GM12878 (cell line): ENCODE data around the gene FAM193A. TPM values are rescaled to one million over a fixed set of nuclear protein-coding genes. Genes with fewer than 3 reads are reported as not detected.
"Not testable (repeated sequence)": the region's sequence is repeated elsewhere in the genome, so short reads cannot be mapped to it uniquely, and the experiment has no call there.

ENCODE experiments used
- ATAC-seq: fragments of 200-7000 bp; cut with Tn5 transposase; 3 replicates; pipeline ENCODE4 v1.9.1; 2020; ENCODE audit warnings: mild to moderate bottlenecking, moderate library complexity
- BruUV-seq: library from RNA; stranded (reverse); fragments of 400-500 nt; replicated peaks from 2 replicates; lab custom pipeline; 2021; lab: Mats Ljungman, UMichigan
- CTCF ChIA-PET: fragments of 300-600 bp; sonication (Branson Sonifier 250); formaldehyde crosslinking; extraction: SDS; loops from one replicate; lab custom pipeline; 2021; ENCODE audit warnings: inconsistent platforms; lab: Yijun Ruan, JAX
- POLR2A ChIA-PET: fragments of 350-600 bp; formaldehyde crosslinking; extraction: SDS; loops from one replicate; lab custom pipeline; 2021; ENCODE audit warnings: inconsistent platforms; lab: Charles Lee
- RAD21 ChIA-PET: fragments of 300-600 bp; sonication (Branson Sonifier 250); formaldehyde crosslinking; loops from one replicate; lab custom pipeline; 2023; ENCODE audit warnings: antibody characterized with exemption; ENCODE audit not compliant: unreplicated experiment; lab: Charles Lee
- SMC1A ChIA-PET: fragments of 300-600 bp; sonication (Branson Sonifier 250); formaldehyde crosslinking; loops from one replicate; lab custom pipeline; 2023; ENCODE audit not compliant: unreplicated experiment, uncharacterized antibody; lab: Charles Lee
- DNase-seq: peaks from one replicate; pipeline ENCODE4 v3.0.0-alpha.2; 2011; ENCODE audit warnings: low read depth, low spot score
- FAIRE-seq: peaks from 3 replicates; lab custom pipeline; 2011; peaks lifted over from hg19 to GRCh38; lab: Jason Lieb, UNC
- H2AFZ ChIP-seq: 2 replicates; pipeline ENCODE4 v1.6.0; 2011; ENCODE audit warnings: low read depth, low read length, control low read depth; ENCODE audit not compliant: control insufficient read depth
- H3K27ac ChIP-seq: 2 replicates; pipeline ENCODE4 v1.5.1; 2011; ENCODE audit warnings: control low read depth; ENCODE audit not compliant: control insufficient read depth, insufficient read depth
- H3K27me3 ChIP-seq, 2 experiments: replicated peaks in 1 of 2; 2 replicates each; pipeline versions ENCODE4 v1.6.0 to v1.6.1; 2011; ENCODE audit warnings: low read length in 1 of 2; ENCODE audit not compliant: control insufficient read depth in 2 of 2, insufficient read depth in 2 of 2
- H3K36me3 ChIP-seq, 2 experiments: 2 replicates each; pipeline ENCODE4 v1.5.1; 2011; ENCODE audit warnings: low read length in 1 of 2; ENCODE audit not compliant: control insufficient read depth in 2 of 2, insufficient read depth in 2 of 2
- H3K4me1 ChIP-seq: 2 replicates; pipeline ENCODE4 v1.6.1; 2011; ENCODE audit warnings: mild to moderate bottlenecking, low read length, moderate library complexity, mixed read lengths; ENCODE audit not compliant: control insufficient read depth, insufficient read depth
- H3K4me2 ChIP-seq: 2 replicates; pipeline ENCODE4 v1.6.0; 2011; ENCODE audit warnings: control low read depth; ENCODE audit not compliant: control insufficient read depth, insufficient read depth
- H3K4me3 ChIP-seq: fragments of 200-600 bp; sonication (generic); 2 replicates; pipeline ENCODE4 v1.5.1; 2016
- H3K79me2 ChIP-seq: 2 replicates; pipeline ENCODE4 v1.6.0; 2011; ENCODE audit warnings: low read length; ENCODE audit not compliant: control insufficient read depth, insufficient read depth
- H3K9ac ChIP-seq: 2 replicates; pipeline ENCODE4 v1.8.0; 2011; ENCODE audit warnings: low read length, control low read depth, mixed read lengths; ENCODE audit not compliant: control insufficient read depth, insufficient read depth
- H3K9me3 ChIP-seq: replicated peaks from 3 replicates; pipeline ENCODE4 v1.5.1; 2011; ENCODE audit warnings: mild to moderate bottlenecking, low read length; ENCODE audit not compliant: control insufficient read depth, insufficient read depth
- H4K20me1 ChIP-seq: 2 replicates; pipeline ENCODE4 v1.6.0; 2011; ENCODE audit not compliant: control insufficient read depth, insufficient read depth
- BACH1 ChIP-seq: fragments of 450-650 bp; IDR thresholded peaks from 2 replicates; pipeline ENCODE4 v1.6.1; 2017; ENCODE audit warnings: mild to moderate bottlenecking, borderline replicate concordance
- CBX3 ChIP-seq: fragments of 200-600 bp; sonication (generic); IDR thresholded peaks from 2 replicates; pipeline ENCODE4 v1.6.1; 2016; ENCODE audit warnings: low read depth, borderline replicate concordance
- FOS ChIP-seq: IDR thresholded peaks from 3 replicates; pipeline ENCODE4 v1.6.1; 2011; ENCODE audit warnings: borderline replicate concordance; ENCODE audit not compliant: insufficient read length; ENCODE audit errors: extremely low read depth
- HCFC1 ChIP-seq: fragments of 150-350 bp; IDR thresholded peaks from 2 replicates; pipeline ENCODE4 v1.6.1; 2014; ENCODE audit warnings: low read length
- MTA3 ChIP-seq: IDR thresholded peaks from 2 replicates; pipeline ENCODE4 v1.6.1; 2012; ENCODE audit warnings: low read length, inconsistent platforms, borderline replicate concordance
- MYB ChIP-seq: fragments of 150-350 bp; IDR thresholded peaks from 2 replicates; pipeline ENCODE4 v1.6.1; 2014; ENCODE audit warnings: mild to moderate bottlenecking, low read depth, low read length, borderline replicate concordance
- POLR2AphosphoS5 ChIP-seq: IDR thresholded peaks from 2 replicates; pipeline ENCODE4 v1.6.1; 2011; ENCODE audit warnings: mild to moderate bottlenecking, low read length, inconsistent platforms
- RAD21 ChIP-seq: IDR thresholded peaks from 2 replicates; pipeline ENCODE4 v1.6.1; 2011; ENCODE audit warnings: mild to moderate bottlenecking, low read depth, low read length, moderate library complexity; ENCODE audit not compliant: insufficient read depth
- RELA ChIP-seq: fragments of 450-650 bp; IDR thresholded peaks from 2 replicates; pipeline ENCODE4 v1.8.0; 2014; ENCODE audit warnings: borderline replicate concordance; ENCODE audit not compliant: partially characterized antibody
- SRF ChIP-seq, 2 experiments: IDR thresholded peaks; 2 replicates each; pipeline ENCODE4 v1.6.1; 2011; ENCODE audit warnings: low read depth in 2 of 2, low read length in 2 of 2, mild to moderate bottlenecking in 1 of 2, moderate library complexity in 1 of 2
- SUPT20H ChIP-seq: IDR thresholded peaks from 2 replicates; pipeline ENCODE4 v1.6.1; 2011; ENCODE audit warnings: low read depth, mild to moderate bottlenecking, low read length, moderate library complexity, borderline replicate concordance; ENCODE audit not compliant: control insufficient read depth
- TARDBP ChIP-seq: IDR thresholded peaks from 2 replicates; pipeline ENCODE4 v1.6.1; 2016; ENCODE audit warnings: borderline replicate concordance
- TBL1XR1 ChIP-seq: IDR thresholded peaks from 2 replicates; pipeline ENCODE4 v1.6.1; 2012; ENCODE audit warnings: low read depth, low read length, improper control_type of control experiment
- TCF7 ChIP-seq: IDR thresholded peaks from 2 replicates; pipeline ENCODE4 v1.6.1; 2014; ENCODE audit warnings: antibody characterized with exemption, borderline replicate concordance
- ZBED1 ChIP-seq: IDR thresholded peaks from 2 replicates; pipeline ENCODE4 v1.6.1; 2016; ENCODE audit warnings: borderline replicate concordance
- WGBS: methylation state at CpG from one replicate; pipeline ENCODE4 v1.1.6; 2016; ENCODE audit warnings: low lambda C conversion rate; ENCODE audit not compliant: insufficient replicate concordance, insufficient coverage; ENCODE audit errors: missing lambda C conversion rate; 5-methylcytosine and 5-hydroxymethylcytosine counted together
- in situ Hi-C: fragments of 300-500 bp; cut with MboI; formaldehyde crosslinking; loops from 9 replicates; pipeline ENCODE4 v1.14.3; 2018; ENCODE audit warnings: mixed read lengths
- intact Hi-C: fragments of 100-400 bp; cut with micrococcal nuclease; formaldehyde crosslinking; loops from one replicate; pipeline ENCODE4 v1.14.2; 2022; ENCODE audit not compliant: unreplicated experiment
- polyA plus RNA-seq, 11 experiments: library from polyadenylated mRNA; depleted of rRNA in 4 of 11; unstranded in 6 of 11; stranded (reverse) in 5 of 11; fragments of >200 nt; fragmentation: Nextera tagmentation in 4 of 11; fragmentation: Illumina TruSeq in 1 of 11; extraction: Ambion mirVana in 4 of 11; extraction: Trizol in 1 of 11; gene quantifications; 1 replicate in 1 of 11; 2 replicates in 10 of 11; pipeline versions ENCODE4 v1.2.1 to v1.2.3, GENCODE V29; 2011 to 2016; ENCODE audit warnings: inconsistent platforms in 2 of 11, missing spikeins in 2 of 11, low read depth in 1 of 11
- total RNA-seq, 4 experiments: library from RNA; depleted of rRNA in 3 of 4; stranded (reverse); fragments of >200 nt in 3 of 4; fragmentation: Illumina TruSeq in 1 of 4; extraction: Trizol in 1 of 4; gene quantifications; 2 replicates each; pipeline versions ENCODE4 v1.2.1 to v1.2.3, GENCODE V29; 2013 to 2021
- TF ChIP-seq, protein P1 (sequence below): IDR thresholded peaks from 2 replicates; pipeline ENCODE4 v1.6.1; 2011; ENCODE audit warnings: borderline replicate concordance, low read depth, mild to moderate bottlenecking, moderate library complexity, low read length; ENCODE audit not compliant: insufficient read depth, poor library complexity, severe bottlenecking
- TF ChIP-seq, protein P2 (sequence below): fragments of 450-650 bp; IDR thresholded peaks from 2 replicates; pipeline ENCODE4 v1.6.1; 2017; ENCODE audit warnings: borderline replicate concordance

Gene FAM193A
- total and polyA plus RNA-seq, 10 of the 15 experiments (the other 5 are each of a cell fraction or from before 2014, with no cell fraction given), result 0.52 to 23.3 (median 7.4) TPM

DNA sequence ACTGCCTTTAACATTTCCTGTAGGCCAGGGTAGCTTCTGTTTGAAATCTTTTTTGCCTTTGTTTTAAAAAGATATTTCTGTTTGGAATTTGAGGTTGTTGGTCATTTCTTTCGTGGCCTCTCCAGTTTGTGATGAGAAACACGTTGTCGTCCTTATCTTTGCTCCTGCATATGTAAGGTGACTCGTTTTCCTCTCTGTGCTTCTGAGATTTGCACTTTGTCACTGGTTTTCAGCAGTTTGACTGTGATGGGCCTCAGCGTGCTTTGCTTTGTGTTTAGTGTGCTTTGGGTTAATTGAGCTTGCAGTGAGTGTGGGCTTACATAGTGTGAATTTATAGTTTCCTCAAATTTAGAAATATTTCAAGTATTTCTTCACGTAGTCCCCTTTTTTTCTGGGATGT lies 81.5 kb downstream of the FAM193A start:
- H3K27me3 ChIP-seq, result no peaks in the 10 kb centered on the region
- TF ChIP-seq RELA (no peak), POLR2AphosphoS5 (no peak), ZBED1 (no peak), FOS (no peak), MTA3 (no peak), HCFC1 (no peak), TARDBP (no peak), BACH1 (no peak), MYB (no peak), CBX3 (no peak), TCF7 (no peak), SRF (IDR thresholded peaks at IDR 0.05; ENCODE audit: low read depth in 2 of 2, low read length in 2 of 2) (no peak), SUPT20H (no peak), TBL1XR1 (no peak), RAD21 (no peak)
- TF ChIP-seq, protein P1, sequence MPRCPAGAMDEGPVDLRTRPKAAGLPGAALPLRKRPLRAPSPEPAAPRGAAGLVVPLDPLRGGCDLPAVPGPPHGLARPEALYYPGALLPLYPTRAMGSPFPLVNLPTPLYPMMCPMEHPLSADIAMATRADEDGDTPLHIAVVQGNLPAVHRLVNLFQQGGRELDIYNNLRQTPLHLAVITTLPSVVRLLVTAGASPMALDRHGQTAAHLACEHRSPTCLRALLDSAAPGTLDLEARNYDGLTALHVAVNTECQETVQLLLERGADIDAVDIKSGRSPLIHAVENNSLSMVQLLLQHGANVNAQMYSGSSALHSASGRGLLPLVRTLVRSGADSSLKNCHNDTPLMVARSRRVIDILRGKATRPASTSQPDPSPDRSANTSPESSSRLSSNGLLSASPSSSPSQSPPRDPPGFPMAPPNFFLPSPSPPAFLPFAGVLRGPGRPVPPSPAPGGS, result no peak
- TF ChIP-seq, protein P2, sequence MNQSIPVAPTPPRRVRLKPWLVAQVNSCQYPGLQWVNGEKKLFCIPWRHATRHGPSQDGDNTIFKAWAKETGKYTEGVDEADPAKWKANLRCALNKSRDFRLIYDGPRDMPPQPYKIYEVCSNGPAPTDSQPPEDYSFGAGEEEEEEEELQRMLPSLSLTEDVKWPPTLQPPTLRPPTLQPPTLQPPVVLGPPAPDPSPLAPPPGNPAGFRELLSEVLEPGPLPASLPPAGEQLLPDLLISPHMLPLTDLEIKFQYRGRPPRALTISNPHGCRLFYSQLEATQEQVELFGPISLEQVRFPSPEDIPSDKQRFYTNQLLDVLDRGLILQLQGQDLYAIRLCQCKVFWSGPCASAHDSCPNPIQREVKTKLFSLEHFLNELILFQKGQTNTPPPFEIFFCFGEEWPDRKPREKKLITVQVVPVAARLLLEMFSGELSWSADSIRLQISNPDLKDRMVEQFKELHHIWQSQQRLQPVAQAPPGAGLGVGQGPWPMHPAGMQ, result no peak
- in situ Hi-C loops (no loop called here), intact Hi-C loops (no loop called here)
- no peak for ATAC-seq
- ChIA-PET SMC1A (no interaction called here), POLR2A (interaction anchor here (1.3 kb wide), 1 partner anchor 13 kb away, joined by 3 read pairs; no protein-coding TSS in a partner anchor), RAD21 (no interaction called here), CTCF (interaction anchor here (0.5 kb wide), 1 partner anchor 392 kb away, joined by 3 read pairs; no protein-coding TSS in a partner anchor)
- 93% methylated on average over 6 of the region's 6 CpGs for WGBS
- H3K79me2 ChIP-seq, result peaks cover 45% of the 10 kb centered on the region
- no peak overlapping the region for H3K4me3 ChIP-seq
- H2AFZ ChIP-seq, result no peak overlapping the region
- peaks cover 0 to 1% of the 10 kb centered on the region in 2 experiments; a peak in 2 of 4 replicates for H3K36me3 ChIP-seq
- no peak for FAIRE-seq
- no peaks in the 10 kb centered on the region for H4K20me1 ChIP-seq
- H3K27ac ChIP-seq, result no peak overlapping the region
- no peak for DNase-seq
- no peaks in the 10 kb centered on the region for H3K9me3 ChIP-seq
- H3K4me1 ChIP-seq, result no peaks in the 10 kb centered on the region
- H3K4me2 ChIP-seq, result no peak overlapping the region
- H3K9ac ChIP-seq, result no peak overlapping the region
- BruUV-seq, result no TSS peak

DNA sequence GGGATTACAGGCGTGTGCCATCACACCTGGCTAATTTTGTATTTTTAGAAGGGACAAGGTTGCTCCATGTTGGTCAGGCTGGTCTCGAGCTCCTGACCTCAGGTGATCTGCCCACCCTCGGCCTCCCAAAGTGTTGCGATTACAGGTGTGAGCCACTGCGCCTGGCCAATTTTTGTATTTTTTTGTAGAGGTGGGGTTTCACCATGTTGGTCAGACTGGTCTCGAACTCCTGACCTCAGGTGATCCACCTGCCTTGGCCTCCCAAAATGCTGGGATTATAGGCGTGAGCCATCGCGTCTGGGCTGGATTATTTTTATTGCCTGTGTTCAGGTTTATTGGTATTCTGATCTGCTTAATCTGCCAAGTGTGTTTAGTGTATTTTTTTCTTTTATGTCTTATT lies 82.3 kb downstream of the FAM193A start:
- H3K36me3 ChIP-seq, BruUV-seq, H3K4me2 ChIP-seq, POLR2A ChIA-PET, in situ Hi-C loops, intact Hi-C loops, H3K9me3 ChIP-seq, SMC1A ChIA-PET, DNase-seq, H2AFZ ChIP-seq, ATAC-seq, H3K27ac ChIP-seq, H3K9ac ChIP-seq, H3K27me3 ChIP-seq, RAD21 ChIA-PET, FAIRE-seq, H3K4me1 ChIP-seq, H4K20me1 ChIP-seq, H3K4me3 ChIP-seq: not testable (repeated sequence)
- peaks cover 51% of the 10 kb centered on the region for H3K79me2 ChIP-seq
- CTCF ChIA-PET, result interaction anchor here (0.5 kb wide), 1 partner anchor 393 kb away, joined by 3 read pairs; no protein-coding TSS in a partner anchor
- WGBS, result 94% methylated on average over 9 of the region's 9 CpGs
